ENCODE data around the gene RSAD1. TPM values are rescaled to one million over a fixed set of nuclear protein-coding genes. Genes with fewer than 3 reads are reported as not detected.

The RSAD1 gene
- total RNA-seq, 1 donor: 23.9 TPM

GRCh38 chr17:50533185-50533584, 54.5 kb downstream of the RSAD1 start:
- no peak overlapping the region for H3K27ac ChIP-seq (ENCODE audit: low read depth, low read length)
- TF ChIP-seq, protein P1, sequence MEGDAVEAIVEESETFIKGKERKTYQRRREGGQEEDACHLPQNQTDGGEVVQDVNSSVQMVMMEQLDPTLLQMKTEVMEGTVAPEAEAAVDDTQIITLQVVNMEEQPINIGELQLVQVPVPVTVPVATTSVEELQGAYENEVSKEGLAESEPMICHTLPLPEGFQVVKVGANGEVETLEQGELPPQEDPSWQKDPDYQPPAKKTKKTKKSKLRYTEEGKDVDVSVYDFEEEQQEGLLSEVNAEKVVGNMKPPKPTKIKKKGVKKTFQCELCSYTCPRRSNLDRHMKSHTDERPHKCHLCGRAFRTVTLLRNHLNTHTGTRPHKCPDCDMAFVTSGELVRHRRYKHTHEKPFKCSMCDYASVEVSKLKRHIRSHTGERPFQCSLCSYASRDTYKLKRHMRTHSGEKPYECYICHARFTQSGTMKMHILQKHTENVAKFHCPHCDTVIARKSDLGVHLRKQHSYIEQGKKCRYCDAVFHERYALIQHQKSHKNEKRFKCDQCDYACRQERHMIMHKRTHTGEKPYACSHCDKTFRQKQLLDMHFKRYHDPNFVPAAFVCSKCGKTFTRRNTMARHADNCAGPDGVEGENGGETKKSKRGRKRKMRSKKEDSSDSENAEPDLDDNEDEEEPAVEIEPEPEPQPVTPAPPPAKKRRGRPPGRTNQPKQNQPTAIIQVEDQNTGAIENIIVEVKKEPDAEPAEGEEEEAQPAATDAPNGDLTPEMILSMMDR (IDR thresholded peaks at IDR 0.05; ENCODE audit: extremely low read depth, low read depth, low read length): no peak
- no peaks in the 10 kb centered on the region for H4K20me1 ChIP-seq (ENCODE audit: insufficient read depth, low read length)
- peaks cover 9% of the 10 kb centered on the region for H3K4me1 ChIP-seq (ENCODE audit: insufficient read depth, low read length)
- peak; percentile 77 for DNase-seq (ENCODE audit: insufficient read length, low spot score, missing footprints)
- H3K4me3 ChIP-seq (ENCODE audit: insufficient read depth, low read length): no peak overlapping the region
- peaks cover 40% of the 10 kb centered on the region for H3K27me3 ChIP-seq (ENCODE audit: insufficient read depth, low read length)
- no peaks in the 10 kb centered on the region for H3K79me2 ChIP-seq (ENCODE audit: insufficient read depth, low read length)
- no peak overlapping the region for H2AFZ ChIP-seq (ENCODE audit: low read length)
- no peaks in the 10 kb centered on the region for H3K9me3 ChIP-seq (ENCODE audit: low read depth, low read length)
- peak overlapping the region; percentile 56 for H3K4me2 ChIP-seq (ENCODE audit: insufficient read depth, low read length)
- no peaks in the 10 kb centered on the region for H3K36me3 ChIP-seq (ENCODE audit: insufficient read depth, low read length)

DNA sequence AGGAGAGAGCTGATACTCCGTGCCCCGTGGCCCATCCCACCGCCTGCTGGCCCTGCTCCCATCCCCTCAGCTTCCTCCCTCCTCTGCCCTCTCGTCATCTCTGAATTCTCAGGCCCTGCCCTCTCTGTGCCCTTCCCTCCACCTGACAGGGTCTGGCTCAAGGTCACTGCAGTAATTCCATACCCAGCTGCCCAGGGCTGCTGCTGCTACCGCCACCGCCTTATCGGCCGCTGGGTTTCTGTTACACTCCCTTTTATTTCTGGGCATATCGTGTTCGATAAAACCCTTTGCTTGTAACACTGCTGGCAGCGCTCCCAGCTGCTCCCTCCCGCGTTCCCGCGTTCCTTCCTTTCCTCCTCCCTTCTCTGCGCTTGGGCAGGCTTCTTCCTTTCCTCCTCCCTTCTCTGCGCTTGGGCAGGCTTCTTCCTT, 55.1 kb downstream of the RSAD1 start:
- Histone ChIP-seq H3K27me3 (ENCODE audit: insufficient read depth, low read length) (peaks cover 40% of the 10 kb centered on the region), H3K9me3 (ENCODE audit: low read depth, low read length) (no peaks in the 10 kb centered on the region), H4K20me1 (ENCODE audit: insufficient read depth, low read length) (no peaks in the 10 kb centered on the region), H3K27ac (ENCODE audit: low read depth, low read length) (no peak overlapping the region), H3K4me1 (ENCODE audit: insufficient read depth, low read length) (peaks cover 9% of the 10 kb centered on the region), H3K36me3 (ENCODE audit: insufficient read depth, low read length) (no peaks in the 10 kb centered on the region), H2AFZ (ENCODE audit: low read length) (no peak overlapping the region), H3K79me2 (ENCODE audit: insufficient read depth, low read length) (no peaks in the 10 kb centered on the region), H3K4me3 (ENCODE audit: insufficient read depth, low read length) (peak overlapping the region; percentile 12), H3K4me2 (ENCODE audit: insufficient read depth, low read length) (peak overlapping the region; percentile 56)
- TF ChIP-seq, protein P1 (IDR thresholded peaks at IDR 0.05; ENCODE audit: extremely low read depth, low read depth, low read length): no peak
- DNase-seq (ENCODE audit: insufficient read length, low spot score, missing footprints): peak; percentile 92

- Histone ChIP-seq H4K20me1 (ENCODE audit: insufficient read depth, low read length) (no peaks in the 10 kb centered on the region), H3K27ac (ENCODE audit: low read depth, low read length) (no peak overlapping the region), H3K9me3 (ENCODE audit: low read depth, low read length) (no peaks in the 10 kb centered on the region), H3K4me1 (ENCODE audit: insufficient read depth, low read length) (peaks cover 9% of the 10 kb centered on the region), H2AFZ (ENCODE audit: low read length) (no peak overlapping the region), H3K4me3 (ENCODE audit: insufficient read depth, low read length) (peak overlapping the region; percentile 12), H3K4me2 (ENCODE audit: insufficient read depth, low read length) (peak overlapping the region; percentile 56), H3K79me2 (ENCODE audit: insufficient read depth, low read length) (no peaks in the 10 kb centered on the region), H3K27me3 (ENCODE audit: insufficient read depth, low read length) (peaks cover 35% of the 10 kb centered on the region), H3K36me3 (ENCODE audit: insufficient read depth, low read length) (no peaks in the 10 kb centered on the region)
- peak; percentile 87 for DNase-seq (ENCODE audit: insufficient read length, low spot score, missing footprints)
- TF ChIP-seq, protein P1 (IDR thresholded peaks at IDR 0.05; ENCODE audit: extremely low read depth, low read depth, low read length): no peak
Measured at GRCh38 chr17:50534222-50534978, 55.7 kb downstream of the RSAD1 start.

DNA sequence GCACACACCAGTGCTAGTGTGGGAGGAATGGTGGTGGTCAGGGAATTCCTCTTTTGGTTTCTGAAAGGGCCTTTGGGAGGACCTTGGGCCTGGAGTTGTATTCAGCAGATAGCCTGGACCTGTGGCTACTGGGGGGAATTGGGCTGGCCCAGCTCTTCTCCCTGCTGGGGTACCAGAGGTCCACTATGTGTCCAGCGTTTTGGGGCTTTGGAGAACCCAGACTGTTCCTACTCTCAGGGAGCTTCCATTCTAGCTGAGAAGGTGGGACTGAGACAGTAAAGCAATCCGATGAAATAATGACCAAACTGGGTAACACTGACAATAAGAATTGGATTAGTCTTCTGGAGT, 56.3 kb downstream of the RSAD1 start:
- Histone ChIP-seq H3K4me3 (ENCODE audit: insufficient read depth, low read length) (no peak overlapping the region), H3K27me3 (ENCODE audit: insufficient read depth, low read length) (peaks cover 33% of the 10 kb centered on the region), H3K4me2 (ENCODE audit: insufficient read depth, low read length) (no peak overlapping the region), H4K20me1 (ENCODE audit: insufficient read depth, low read length) (no peaks in the 10 kb centered on the region), H3K36me3 (ENCODE audit: insufficient read depth, low read length) (no peaks in the 10 kb centered on the region), H3K9me3 (ENCODE audit: low read depth, low read length) (no peaks in the 10 kb centered on the region), H3K27ac (ENCODE audit: low read depth, low read length) (no peak overlapping the region), H3K79me2 (ENCODE audit: insufficient read depth, low read length) (no peaks in the 10 kb centered on the region), H3K4me1 (ENCODE audit: insufficient read depth, low read length) (peaks cover 9% of the 10 kb centered on the region), H2AFZ (ENCODE audit: low read length) (no peak overlapping the region)
- DNase-seq (ENCODE audit: insufficient read length, low spot score, missing footprints): peak; percentile 63
- TF ChIP-seq, protein P1 (IDR thresholded peaks at IDR 0.05; ENCODE audit: extremely low read depth, low read depth, low read length): no peak

All from osteoblast (primary cell).